DOHH2 (cell line): ENCODE measurements around the gene C3.

Source experiments
- CTCF ChIP-seq: fragments of 200-600 bp; sonication (generic); IDR thresholded peaks from one replicate; pipeline ENCODE4 v1.5.1; 2014; ENCODE audit warnings: antibody characterized with exemption, mild to moderate bottlenecking, low read depth, low read length; ENCODE audit not compliant: poor library complexity, severe bottlenecking
- EZH2phosphoT487 ChIP-seq: fragments of 200-600 bp; sonication (generic); IDR thresholded peaks from 2 replicates; pipeline ENCODE4 v1.6.1; 2017; ENCODE audit warnings: borderline replicate concordance, mild to moderate bottlenecking, antibody characterized with exemption, low read length, moderate library complexity, mixed read lengths

GRCh38 chr19:6721773-6722172 is 1.3 kb upstream of the C3 start:
- TF ChIP-seq CTCF (no peak), EZH2phosphoT487 (no peak)
